PC-9 (cell line): ENCODE results near the gene PLD5. TPM values are rescaled to one million over a fixed set of nuclear protein-coding genes. Genes with fewer than 3 reads are reported as not detected.

ENCODE experiments used
- BruUV-seq: library from RNA; stranded (reverse); fragments of 400-500 nt; replicated peaks from 2 replicates; lab custom pipeline; 2021; lab: Mats Ljungman, UMichigan
- CTCF ChIA-PET: fragments of 300-600 bp; sonication (Branson Sonifier 250); formaldehyde crosslinking; loops from one replicate; lab custom pipeline; 2022; ENCODE audit warnings: antibody characterized with exemption; lab: Charles Lee
- POLR2A ChIA-PET: fragments of 300-600 bp; sonication (Branson Sonifier 250); formaldehyde crosslinking; loops from one replicate; lab custom pipeline; 2022; ENCODE audit warnings: antibody characterized with exemption; ENCODE audit not compliant: unreplicated experiment; lab: Charles Lee
- DNase-seq, 2 experiments: peaks; one replicate each; pipeline versions ENCODE4 v3.0.0 to v3.0.0-alpha.2; 2015 to 2022; ENCODE audit warnings: mixed read lengths in 1 of 2
- H2AFZ ChIP-seq: fragments of 200-600 bp; sonication (generic); 2 replicates; pipeline ENCODE4 v1.8.1; 2017; ENCODE audit warnings: antibody characterized with exemption
- H3F3A ChIP-seq: fragments of 200-600 bp; sonication (generic); 2 replicates; pipeline ENCODE4 v1.8.1; 2017; ENCODE audit warnings: antibody characterized with exemption, mild to moderate bottlenecking, low read depth; ENCODE audit not compliant: insufficient read depth
- H3K27ac ChIP-seq: fragments of 200-600 bp; sonication (generic); 2 replicates; pipeline ENCODE4 v1.6.1; 2016; ENCODE audit warnings: mixed run types
- H3K27me3 ChIP-seq: fragments of 200-600 bp; sonication (generic); 2 replicates; pipeline ENCODE4 v1.6.1; 2016; ENCODE audit warnings: low read depth, mixed run types; ENCODE audit not compliant: insufficient read depth
- H3K36me3 ChIP-seq: fragments of 200-600 bp; sonication (generic); 2 replicates; pipeline ENCODE4 v1.6.1; 2016; ENCODE audit warnings: low read depth, mixed run types
- H3K4me1 ChIP-seq: fragments of 200-600 bp; sonication (generic); replicated peaks from 2 replicates; pipeline ENCODE4 v1.6.1; 2016; ENCODE audit warnings: mixed run types; ENCODE audit not compliant: insufficient read depth
- H3K4me2 ChIP-seq: fragments of 200-600 bp; sonication (generic); 2 replicates; pipeline ENCODE4 v1.6.1; 2017; ENCODE audit warnings: mixed run types
- H3K4me3 ChIP-seq: fragments of 200-600 bp; sonication (generic); 2 replicates; pipeline ENCODE4 v1.6.1; 2016; ENCODE audit warnings: mixed run types
- H3K79me2 ChIP-seq: fragments of 200-600 bp; sonication (generic); 2 replicates; pipeline ENCODE4 v1.6.1; 2017; ENCODE audit warnings: low read depth, mixed run types
- H3K9me2 ChIP-seq: fragments of 200-600 bp; sonication (generic); 2 replicates; pipeline ENCODE4 v1.8.1; 2017; ENCODE audit warnings: mild to moderate bottlenecking; ENCODE audit not compliant: insufficient read depth
- H3K9me3 ChIP-seq: fragments of 200-600 bp; sonication (generic); 2 replicates; pipeline ENCODE4 v1.8.1; 2016; ENCODE audit warnings: low read depth; ENCODE audit not compliant: insufficient read depth
- H4K20me1 ChIP-seq: fragments of 200-600 bp; sonication (generic); 2 replicates; pipeline ENCODE4 v1.8.1; 2017; ENCODE audit not compliant: insufficient read depth
- EZH2 ChIP-seq: fragments of 200-600 bp; sonication (generic); IDR thresholded peaks from 2 replicates; pipeline ENCODE4 v1.8.0; 2017; ENCODE audit warnings: antibody characterized with exemption, low read depth
- intact Hi-C: fragments of 100-400 bp; cut with micrococcal nuclease; formaldehyde crosslinking; loops from one replicate; pipeline ENCODE4 v1.10.0; 2022; ENCODE audit not compliant: unreplicated experiment
- total RNA-seq: library from RNA; stranded (reverse); gene quantifications from 2 replicates; pipeline ENCODE4 v1.2.3, GENCODE V29; 2021
- TF ChIP-seq, protein P1 (sequence below): fragments of 200-600 bp; sonication (generic); conservative IDR thresholded peaks from 2 replicates; pipeline ENCODE4 v1.6.1; 2017; ENCODE audit warnings: mixed run types, antibody characterized with exemption, mild to moderate bottlenecking, moderate library complexity

PLD5 gene
- total RNA-seq, 1 experiment from 2014 or later: not detected

DNA sequence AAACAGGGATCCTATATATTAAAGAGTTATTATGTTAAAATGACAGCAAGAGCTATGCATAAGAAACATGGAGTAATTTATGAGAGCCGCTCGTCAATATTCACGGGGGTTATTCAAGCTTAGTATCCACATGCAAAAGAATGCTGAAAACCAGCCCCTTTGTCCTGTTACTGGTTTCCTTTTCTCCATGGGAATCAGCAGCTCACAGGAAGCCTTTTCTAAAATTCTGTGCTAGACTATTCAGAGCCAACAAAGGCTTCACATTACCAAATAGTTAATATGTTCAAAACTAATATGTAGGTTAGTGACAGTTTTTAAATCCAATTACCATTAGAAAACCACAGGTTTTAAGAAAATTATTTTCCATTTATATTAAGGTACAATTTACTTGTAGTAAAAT lies 300.0 kb downstream of the PLD5 start:
- H4K20me1 ChIP-seq: no peaks in the 10 kb centered on the region
- POLR2A ChIA-PET: no interaction called here

DNA sequence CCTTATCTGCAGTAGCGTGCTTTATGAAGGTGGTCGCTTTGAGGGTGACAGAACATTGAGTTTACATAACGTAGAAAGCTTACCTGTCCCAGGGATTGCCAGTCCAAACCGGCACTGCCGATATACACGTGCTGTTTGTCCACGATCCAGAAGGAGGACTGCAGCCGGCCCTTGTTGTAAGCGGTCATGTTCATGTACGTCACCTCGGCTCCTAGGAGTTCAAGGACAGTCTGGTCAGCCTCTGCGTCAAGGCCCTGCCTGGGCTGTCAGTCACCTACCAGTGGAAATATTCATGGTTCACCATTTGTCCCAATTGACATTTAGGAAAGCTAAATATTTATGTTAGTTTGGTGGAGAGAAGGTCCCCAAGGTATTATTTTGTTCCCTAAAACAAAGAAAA lies 304.6 kb downstream of the PLD5 start:
- Histone ChIP-seq H3K27ac (no peak overlapping the region), H2AFZ (no peak overlapping the region), H3K27me3 (peaks cover 37% of the 10 kb centered on the region), H3K9me3 (0 out of 2 replicates have a peak, but pooled peaks cover 3% of the 10 kb centered on the region), H3K36me3 (no peaks in the 10 kb centered on the region), H3K79me2 (no peaks in the 10 kb centered on the region), H4K20me1 (no peaks in the 10 kb centered on the region), H3K4me2 (no peak overlapping the region), H3K9me2 (no peaks in the 10 kb centered on the region), H3F3A (no peaks in the 10 kb centered on the region), H3K4me1 (no peaks in the 10 kb centered on the region), H3K4me3 (no peak overlapping the region)
- CTCF ChIA-PET: no interaction called here
- no peak for DNase-seq
- no TSS peak for BruUV-seq
- POLR2A ChIA-PET: no interaction called here
- no peak for TF ChIP-seq EZH2
- TF ChIP-seq, protein P1, sequence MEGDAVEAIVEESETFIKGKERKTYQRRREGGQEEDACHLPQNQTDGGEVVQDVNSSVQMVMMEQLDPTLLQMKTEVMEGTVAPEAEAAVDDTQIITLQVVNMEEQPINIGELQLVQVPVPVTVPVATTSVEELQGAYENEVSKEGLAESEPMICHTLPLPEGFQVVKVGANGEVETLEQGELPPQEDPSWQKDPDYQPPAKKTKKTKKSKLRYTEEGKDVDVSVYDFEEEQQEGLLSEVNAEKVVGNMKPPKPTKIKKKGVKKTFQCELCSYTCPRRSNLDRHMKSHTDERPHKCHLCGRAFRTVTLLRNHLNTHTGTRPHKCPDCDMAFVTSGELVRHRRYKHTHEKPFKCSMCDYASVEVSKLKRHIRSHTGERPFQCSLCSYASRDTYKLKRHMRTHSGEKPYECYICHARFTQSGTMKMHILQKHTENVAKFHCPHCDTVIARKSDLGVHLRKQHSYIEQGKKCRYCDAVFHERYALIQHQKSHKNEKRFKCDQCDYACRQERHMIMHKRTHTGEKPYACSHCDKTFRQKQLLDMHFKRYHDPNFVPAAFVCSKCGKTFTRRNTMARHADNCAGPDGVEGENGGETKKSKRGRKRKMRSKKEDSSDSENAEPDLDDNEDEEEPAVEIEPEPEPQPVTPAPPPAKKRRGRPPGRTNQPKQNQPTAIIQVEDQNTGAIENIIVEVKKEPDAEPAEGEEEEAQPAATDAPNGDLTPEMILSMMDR: no peak
- intact Hi-C loops: no loop called here

More for the DNA sequence above, 300.0 kb downstream of the PLD5 start:
- intact Hi-C loops: no loop called here
- Histone ChIP-seq H2AFZ (no peak overlapping the region), H3K27me3 (peaks cover 24% of the 10 kb centered on the region), H3K4me3 (no peak overlapping the region), H3K27ac (no peak overlapping the region), H3K79me2 (no peaks in the 10 kb centered on the region), H3K9me3 (no peaks in the 10 kb centered on the region), H3K4me2 (no peak overlapping the region), H3K4me1 (no peaks in the 10 kb centered on the region), H3K36me3 (no peaks in the 10 kb centered on the region), H3K9me2 (no peaks in the 10 kb centered on the region), H3F3A (no peaks in the 10 kb centered on the region)
- TF ChIP-seq, protein P1: no peak
- no peak for TF ChIP-seq EZH2
- no TSS peak for BruUV-seq
- DNase-seq: no peak
- CTCF ChIA-PET: no interaction called here

DNA sequence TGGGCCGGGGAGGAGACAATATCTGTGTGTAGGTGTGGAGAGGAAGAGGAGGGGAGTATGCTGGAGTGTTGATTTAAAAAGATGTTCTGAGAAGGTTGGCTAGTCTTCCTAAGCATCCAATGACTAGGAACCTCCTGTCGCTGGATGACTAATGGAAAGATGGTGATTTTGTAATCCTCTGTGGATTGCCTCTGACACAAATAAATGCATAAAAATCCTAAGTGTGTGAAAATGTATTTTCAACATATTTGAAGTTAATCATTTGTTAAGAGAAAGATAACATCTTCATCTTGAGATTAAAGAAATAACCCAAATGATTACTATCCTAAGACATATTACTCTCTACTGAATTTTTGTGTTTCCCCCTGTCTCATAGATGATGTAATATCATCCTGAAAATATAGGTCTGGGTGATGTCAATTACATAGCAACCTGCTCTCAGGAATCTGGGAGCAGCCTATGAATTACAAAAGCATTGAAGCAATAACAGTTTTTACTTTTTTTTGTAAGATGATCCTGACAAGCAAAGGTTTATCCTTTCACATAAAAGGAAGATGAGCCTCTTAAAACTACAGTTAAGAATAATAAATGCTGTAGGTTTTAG lies 305.1 kb downstream of the PLD5 start:
- ChIA-PET POLR2A (no interaction called here), CTCF (no interaction called here)
- intact Hi-C loops: no loop called here
- no peak for TF ChIP-seq EZH2
- TF ChIP-seq, protein P1: no peak
- BruUV-seq: no TSS peak
- H3K4me3 ChIP-seq: no peak overlapping the region
- H3K27ac ChIP-seq: no peak overlapping the region
- no peaks in the 10 kb centered on the region for H3K36me3 ChIP-seq
- no peaks in the 10 kb centered on the region for H3F3A ChIP-seq
- no peaks in the 10 kb centered on the region for H3K4me1 ChIP-seq
- no peaks in the 10 kb centered on the region for H4K20me1 ChIP-seq
- H3K79me2 ChIP-seq: no peaks in the 10 kb centered on the region
- no peak overlapping the region for H2AFZ ChIP-seq
- no peaks in the 10 kb centered on the region for H3K9me2 ChIP-seq
- H3K9me3 ChIP-seq: 0 out of 2 replicates have a peak, but pooled peaks cover 3% of the 10 kb centered on the region
- no peak overlapping the region for H3K4me2 ChIP-seq
- no peak for DNase-seq
- H3K27me3 ChIP-seq: peaks cover 34% of the 10 kb centered on the region
